Measurements from ENCODE around the gene GRM7. TPM values are rescaled to one million over a fixed set of nuclear protein-coding genes. Genes with fewer than 3 reads are reported as not detected.

The GRM7 gene
- total RNA-seq, 1 experiment from 2014 or later, result 0.28 TPM

GRCh38 chr3:7062714-7063113, 201.8 kb downstream of the GRM7 start:
- Histone ChIP-seq H3K56ac (ENCODE audit: insufficient read length, low read depth, low read length) (no peak overlapping the region), H3K9ac (ENCODE audit: extremely low read depth, insufficient read length, low read length) (no peak overlapping the region), H3K23me2 (ENCODE audit: insufficient read length, low read depth, low read length, poor library complexity, severe bottlenecking) (no peaks in the 10 kb centered on the region), H2AK5ac (ENCODE audit: insufficient read length, low read length) (no peak overlapping the region), H4K91ac (ENCODE audit: insufficient read length, low read depth, low read length) (no peak overlapping the region), H3K27ac (ENCODE audit: insufficient read length, low read depth, low read length) (no peak overlapping the region), H3K14ac (ENCODE audit: insufficient read depth, low read length) (no peak overlapping the region), H2BK5ac (ENCODE audit: insufficient read length, low read length) (no peak overlapping the region), H2AFZ (ENCODE audit: low read length) (no peak overlapping the region), H3T11ph (ENCODE audit: low read length) (no peak overlapping the region), H3K79me1 (ENCODE audit: insufficient read depth, low read depth, low read length, poor library complexity, severe bottlenecking) (no peaks in the 10 kb centered on the region), H3K4ac (ENCODE audit: low read depth, low read length) (no peak overlapping the region), H3K18ac (ENCODE audit: insufficient read length, low read depth, low read length) (no peak overlapping the region), H4K8ac (replicated peaks; ENCODE audit: insufficient read length, low read depth, low read length) (no peak overlapping the region), H2BK20ac (ENCODE audit: low read depth, low read length, poor library complexity, severe bottlenecking) (no peak overlapping the region), H2BK120ac (ENCODE audit: low read depth, low read length, poor library complexity, severe bottlenecking) (no peak overlapping the region), H3K4me2 (ENCODE audit: insufficient read depth, insufficient read length, low read length) (no peak overlapping the region), H2BK15ac (ENCODE audit: low read depth, low read length) (no peak overlapping the region), H4K20me1 (ENCODE audit: control insufficient read depth, insufficient read depth, insufficient read length) (no peaks in the 10 kb centered on the region), H3K27me3 (ENCODE audit: insufficient read depth, low read length) (no peaks in the 10 kb centered on the region), H3K79me2 (ENCODE audit: insufficient read depth, low read length) (no peaks in the 10 kb centered on the region), H4K5ac (ENCODE audit: insufficient read length, low read depth, low read length) (no peak overlapping the region), H3K23ac (ENCODE audit: insufficient read length, low read depth, low read length) (no peak overlapping the region), H3K9me3 (ENCODE audit: control insufficient read depth, low read depth, low read length) (no peaks in the 10 kb centered on the region), H3K4me1 (ENCODE audit: insufficient read depth, low read length) (no peaks in the 10 kb centered on the region), H2BK12ac (ENCODE audit: insufficient read length, low read depth, low read length) (no peak overlapping the region)
- H3K9me3 Mint-ChIP-seq, result peaks cover 11 to 23% of the 10 kb centered on the region in 2 experiments; a peak in 4 of 5 replicates
- H3K27me3 Mint-ChIP-seq (ENCODE audit: low read depth), result no peaks in the 10 kb centered on the region
- WGBS (ENCODE audit: extremely low coverage, insufficient read length, low lambda C conversion rate), result no CpG with 5 or more reads among the region's 1 CpG
- no peak for DNase-seq
- no peak for TF ChIP-seq CTCF (conservative IDR thresholded peaks at IDR 0.05)
- no peak overlapping the region for H3K4me3 Mint-ChIP-seq
- peaks cover 6 to 10% of the 10 kb centered on the region in 2 experiments; a peak in 3 of 4 replicates for H3K4me1 Mint-ChIP-seq
- no peak overlapping the region for H3K27ac Mint-ChIP-seq
- peaks cover 1 to 10% (median 6%) of the 10 kb centered on the region in 3 experiments; a peak in 6 of 7 replicates for H3K36me3 Mint-ChIP-seq (ENCODE audit: insufficient read depth in 1 of 3, low read depth in 3 of 3)
